MM.1S (cell line): Measurements from ENCODE around the gene NDUFA8.

Experiments used
- DNase-seq: peaks from one replicate; pipeline ENCODE4 v3.0.0-alpha.2; 2015
- H2AFZ ChIP-seq: fragments of 300-600 bp; sonication (generic); 2 replicates; pipeline ENCODE4 v1.6.0; 2016; ENCODE audit warnings: antibody characterized with exemption, low read length
- H3F3A ChIP-seq: fragments of 300-600 bp; sonication (generic); 2 replicates; pipeline ENCODE4 v1.6.1; 2016; ENCODE audit warnings: mild to moderate bottlenecking, antibody characterized with exemption, low read length, moderate library complexity, mixed read lengths; ENCODE audit not compliant: insufficient read depth
- H3K27ac ChIP-seq: fragments of 300-600 bp; sonication (generic); 2 replicates; pipeline ENCODE4 v1.5.1; 2016; ENCODE audit warnings: mild to moderate bottlenecking, low read length
- H3K27me3 ChIP-seq: fragments of 300-600 bp; sonication (generic); replicated peaks from 2 replicates; pipeline ENCODE4 v1.6.0; 2016; ENCODE audit warnings: low read length; ENCODE audit not compliant: insufficient read depth
- H3K36me3 ChIP-seq: fragments of 300-600 bp; sonication (generic); replicated peaks from 2 replicates; pipeline ENCODE4 v1.6.1; 2016; ENCODE audit warnings: mild to moderate bottlenecking, low read length, mixed read lengths; ENCODE audit not compliant: insufficient read depth
- H3K4me1 ChIP-seq: fragments of 300-600 bp; sonication (generic); 2 replicates; pipeline ENCODE4 v1.6.1; 2016; ENCODE audit warnings: low read length, mixed read lengths
- H3K4me2 ChIP-seq: fragments of 300-600 bp; sonication (generic); 2 replicates; pipeline ENCODE4 v1.6.0; 2016; ENCODE audit warnings: low read depth, low read length
- H3K4me3 ChIP-seq: fragments of 300-600 bp; sonication (generic); 2 replicates; pipeline ENCODE4 v1.5.1; 2016; ENCODE audit warnings: low read length, mixed read lengths
- H3K79me2 ChIP-seq: fragments of 300-600 bp; sonication (generic); 2 replicates; pipeline ENCODE4 v1.6.1; 2016; ENCODE audit warnings: mixed run types, low read length, mixed read lengths
- H3K9ac ChIP-seq: fragments of 300-600 bp; sonication (generic); 2 replicates; pipeline ENCODE4 v1.6.1; 2016; ENCODE audit warnings: low read length, mixed read lengths
- H3K9me2 ChIP-seq: fragments of 300-600 bp; sonication (generic); replicated peaks from 2 replicates; pipeline ENCODE4 v1.6.1; 2016; ENCODE audit warnings: mild to moderate bottlenecking, low read length, mixed read lengths; ENCODE audit not compliant: insufficient read depth
- H3K9me3 ChIP-seq: fragments of 300-600 bp; sonication (generic); replicated peaks from 2 replicates; pipeline ENCODE4 v1.6.1; 2016; ENCODE audit warnings: mild to moderate bottlenecking, low read length, mixed read lengths; ENCODE audit not compliant: insufficient read depth
- H4K20me1 ChIP-seq: fragments of 300-600 bp; sonication (generic); 2 replicates; pipeline ENCODE4 v1.6.1; 2016; ENCODE audit warnings: mild to moderate bottlenecking, low read length, moderate library complexity, mixed read lengths; ENCODE audit not compliant: insufficient read depth
- EZH2 ChIP-seq: fragments of 300-600 bp; sonication (generic); optimal IDR thresholded peaks from 2 replicates; pipeline ENCODE3; 2017; ENCODE audit warnings: low read depth, mild to moderate bottlenecking, antibody characterized with exemption, low read length, mixed read lengths
- EZH2phosphoT487 ChIP-seq: fragments of 300-600 bp; sonication (generic); IDR thresholded peaks from 2 replicates; pipeline ENCODE4 v1.6.1; 2018; ENCODE audit warnings: antibody characterized with exemption, low read length
- TF ChIP-seq, protein P1 (sequence below): fragments of 300-600 bp; sonication (generic); IDR thresholded peaks from 2 replicates; pipeline ENCODE4 v1.5.1; 2016; ENCODE audit warnings: antibody characterized with exemption, low read length, mixed read lengths

Gene NDUFA8

DNA sequence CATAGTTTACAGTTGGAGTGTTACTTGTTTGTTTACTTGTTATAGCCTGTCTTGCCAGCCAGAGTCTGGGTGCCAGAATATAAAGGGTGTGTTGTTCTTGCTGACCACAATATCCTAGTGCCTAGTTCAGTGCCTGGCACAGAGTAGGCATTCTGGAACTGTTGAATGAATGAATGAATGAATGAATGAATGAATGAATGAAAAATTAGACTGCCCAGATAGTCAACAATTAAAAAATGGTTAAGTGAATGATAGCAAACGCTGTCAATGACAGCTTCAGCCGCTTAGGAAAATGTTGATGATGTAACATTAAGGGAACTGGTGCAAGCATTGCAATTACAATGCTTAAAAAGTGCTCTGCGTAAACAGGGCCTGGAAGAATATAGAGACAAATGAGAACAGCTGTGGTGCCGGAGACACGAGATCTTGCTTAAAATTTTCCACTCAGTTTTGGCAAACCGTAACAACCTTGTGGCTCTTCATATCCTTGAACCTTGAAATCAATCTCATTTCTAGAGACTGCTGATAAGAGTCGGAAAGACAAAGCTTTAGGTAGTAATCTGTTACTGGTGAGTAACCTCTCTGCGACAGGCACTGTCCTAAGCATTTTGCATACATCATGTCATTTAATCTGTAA lies 61.8 kb downstream of the NDUFA8 start:
- Histone ChIP-seq H3K4me2 (no peak overlapping the region), H4K20me1 (no peaks in the 10 kb centered on the region), H3K27ac (no peak overlapping the region), H3K27me3 (peaks cover 27% of the 10 kb centered on the region; the same call in 1 of the 2 replicates), H3K9me3 (no peaks in the 10 kb centered on the region), H3K4me3 (no peak overlapping the region), H3K36me3 (no peaks in the 10 kb centered on the region), H3F3A (no peaks in the 10 kb centered on the region), H3K4me1 (peaks cover 9% of the 10 kb centered on the region; the same call in 1 of the 2 replicates), H3K9me2 (no peaks in the 10 kb centered on the region), H2AFZ (no peak overlapping the region), H3K9ac (no peak overlapping the region), H3K79me2 (peaks cover under 1% of the 10 kb centered on the region; the same call in 1 of the 2 replicates)
- TF ChIP-seq EZH2phosphoT487 (no peak), EZH2 (no peak)
- TF ChIP-seq, protein P1, sequence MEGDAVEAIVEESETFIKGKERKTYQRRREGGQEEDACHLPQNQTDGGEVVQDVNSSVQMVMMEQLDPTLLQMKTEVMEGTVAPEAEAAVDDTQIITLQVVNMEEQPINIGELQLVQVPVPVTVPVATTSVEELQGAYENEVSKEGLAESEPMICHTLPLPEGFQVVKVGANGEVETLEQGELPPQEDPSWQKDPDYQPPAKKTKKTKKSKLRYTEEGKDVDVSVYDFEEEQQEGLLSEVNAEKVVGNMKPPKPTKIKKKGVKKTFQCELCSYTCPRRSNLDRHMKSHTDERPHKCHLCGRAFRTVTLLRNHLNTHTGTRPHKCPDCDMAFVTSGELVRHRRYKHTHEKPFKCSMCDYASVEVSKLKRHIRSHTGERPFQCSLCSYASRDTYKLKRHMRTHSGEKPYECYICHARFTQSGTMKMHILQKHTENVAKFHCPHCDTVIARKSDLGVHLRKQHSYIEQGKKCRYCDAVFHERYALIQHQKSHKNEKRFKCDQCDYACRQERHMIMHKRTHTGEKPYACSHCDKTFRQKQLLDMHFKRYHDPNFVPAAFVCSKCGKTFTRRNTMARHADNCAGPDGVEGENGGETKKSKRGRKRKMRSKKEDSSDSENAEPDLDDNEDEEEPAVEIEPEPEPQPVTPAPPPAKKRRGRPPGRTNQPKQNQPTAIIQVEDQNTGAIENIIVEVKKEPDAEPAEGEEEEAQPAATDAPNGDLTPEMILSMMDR, result no peak
- DNase-seq, result no peak

DNA sequence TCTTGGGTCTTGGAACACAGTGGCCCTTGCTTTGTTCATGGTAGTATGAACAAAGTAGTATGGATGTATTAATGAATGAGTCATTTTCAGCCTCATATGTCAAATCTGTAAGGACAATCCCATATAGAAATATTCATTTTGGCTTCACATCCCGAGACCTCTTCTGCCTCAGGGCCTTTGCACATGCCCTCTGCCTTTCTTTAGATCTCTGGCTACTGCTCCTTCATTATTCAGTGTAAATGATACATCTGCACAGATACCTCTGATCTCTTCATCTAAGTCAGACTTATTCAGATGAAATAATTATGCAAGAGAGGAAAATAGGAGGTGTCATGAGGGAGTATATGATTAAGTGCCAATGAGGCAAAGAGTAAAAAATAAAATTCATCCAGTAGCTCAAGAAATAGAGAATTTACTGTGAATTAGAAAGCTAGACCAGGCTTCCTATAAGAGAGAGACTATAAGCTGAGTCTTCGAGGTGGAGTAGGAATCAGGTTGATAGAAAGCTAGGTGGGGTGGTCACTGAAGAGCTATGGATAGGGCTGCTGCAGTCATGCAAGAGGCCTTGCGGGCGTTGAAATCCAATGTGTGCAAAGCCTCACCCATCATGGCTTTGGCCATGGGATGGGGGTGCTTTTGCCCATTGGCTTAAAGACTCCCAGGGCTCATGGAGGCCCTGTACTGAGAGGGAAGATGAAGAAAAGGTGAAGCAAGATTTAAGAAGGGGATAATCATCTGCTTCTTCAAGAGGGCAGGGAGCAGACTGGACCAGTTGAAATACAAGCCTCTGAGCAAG lies 62.8 kb downstream of the NDUFA8 start:
- TF ChIP-seq, protein P1, result no peak
- TF ChIP-seq EZH2phosphoT487 (no peak), EZH2 (no peak)
- no peaks in the 10 kb centered on the region for H3F3A ChIP-seq
- H2AFZ ChIP-seq, result no peak overlapping the region
- H3K9ac ChIP-seq, result no peak overlapping the region
- no peaks in the 10 kb centered on the region for H4K20me1 ChIP-seq
- peaks cover 27% of the 10 kb centered on the region; the same call in 1 of the 2 replicates for H3K27me3 ChIP-seq
- no peaks in the 10 kb centered on the region for H3K9me3 ChIP-seq
- peaks cover 11% of the 10 kb centered on the region; the same call in 1 of the 2 replicates for H3K4me1 ChIP-seq
- no peak overlapping the region for H3K4me3 ChIP-seq
- no peak overlapping the region for H3K27ac ChIP-seq
- H3K79me2 ChIP-seq, result peaks cover 10% of the 10 kb centered on the region
- no peak for DNase-seq
- no peaks in the 10 kb centered on the region for H3K9me2 ChIP-seq
- H3K36me3 ChIP-seq, result no peaks in the 10 kb centered on the region
- H3K4me2 ChIP-seq, result no peak overlapping the region

DNA sequence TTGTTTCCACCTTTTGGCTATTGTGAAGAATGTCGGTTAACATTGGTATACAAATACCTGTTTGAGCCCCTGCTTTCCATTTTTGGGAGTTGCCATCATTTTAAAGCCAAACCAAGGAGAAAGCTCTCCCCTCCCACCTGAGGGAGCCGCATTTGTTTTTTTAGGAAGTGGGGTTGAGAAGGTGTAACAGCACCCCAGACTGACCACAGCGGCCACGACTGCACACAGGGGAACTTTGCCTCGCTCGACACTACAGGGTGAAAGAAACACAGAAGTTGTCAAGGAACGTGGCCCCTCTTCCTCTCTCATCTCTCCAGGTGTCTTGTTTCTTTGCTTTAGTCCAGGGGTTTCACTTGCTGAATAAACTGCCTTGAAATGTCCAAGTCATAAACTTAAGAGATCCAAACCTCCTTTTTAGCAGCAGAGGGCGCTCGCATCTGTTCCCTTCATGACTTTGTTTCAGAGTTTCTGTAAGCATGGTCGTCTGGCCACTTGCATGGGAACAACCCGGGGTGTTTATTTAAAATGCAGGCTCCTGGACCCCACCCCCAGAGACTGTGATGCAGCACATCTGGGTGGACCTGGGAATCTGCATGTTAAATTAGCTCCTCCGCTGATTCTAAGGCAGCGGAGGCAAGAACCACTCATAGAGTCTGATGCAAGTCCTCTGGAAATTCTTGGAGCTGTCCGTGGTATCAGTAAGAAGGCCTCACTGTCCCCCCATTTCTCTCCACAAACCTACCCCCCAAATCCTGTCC lies 64.4 kb downstream of the NDUFA8 start:
- Histone ChIP-seq H4K20me1 (no peaks in the 10 kb centered on the region), H3K4me3 (peak overlapping the region; percentile 9; the same call in 1 of the 2 replicates), H3K36me3 (no peaks in the 10 kb centered on the region), H3K27ac (no peak overlapping the region), H3K79me2 (peaks cover 26% of the 10 kb centered on the region), H2AFZ (no peak overlapping the region), H3K4me2 (peak overlapping the region; percentile 42; the same call in 1 of the 2 replicates), H3K9me3 (no peaks in the 10 kb centered on the region), H3K27me3 (peaks cover 27% of the 10 kb centered on the region; the same call in 1 of the 2 replicates), H3K9ac (no peak overlapping the region), H3K9me2 (no peaks in the 10 kb centered on the region), H3F3A (no peaks in the 10 kb centered on the region), H3K4me1 (peaks cover 15% of the 10 kb centered on the region; the same call in 1 of the 2 replicates)
- TF ChIP-seq, protein P1, result peak; percentile 79
- no peak for TF ChIP-seq EZH2phosphoT487
- DNase-seq, result peak; percentile 77
